Measurements from ENCODE around the gene ADAMTS17.
A peak's percentile ranks its signal among the peaks of the same experiment; 100 is the strongest.

The ADAMTS17 gene

GRCh38 chr15:100141311-100142001 lies 200.3 kb downstream of the ADAMTS17 start:
- DNase-seq = peak in 10 of 58 donors; percentile 16 to 65 (median 36)

- DNase-seq = peak in 15 of 58 donors; percentile 13 to 65 (median 32)
Observed at GRCh38 chr15:100140527-100141308, 201.1 kb downstream of the ADAMTS17 start.

DNA sequence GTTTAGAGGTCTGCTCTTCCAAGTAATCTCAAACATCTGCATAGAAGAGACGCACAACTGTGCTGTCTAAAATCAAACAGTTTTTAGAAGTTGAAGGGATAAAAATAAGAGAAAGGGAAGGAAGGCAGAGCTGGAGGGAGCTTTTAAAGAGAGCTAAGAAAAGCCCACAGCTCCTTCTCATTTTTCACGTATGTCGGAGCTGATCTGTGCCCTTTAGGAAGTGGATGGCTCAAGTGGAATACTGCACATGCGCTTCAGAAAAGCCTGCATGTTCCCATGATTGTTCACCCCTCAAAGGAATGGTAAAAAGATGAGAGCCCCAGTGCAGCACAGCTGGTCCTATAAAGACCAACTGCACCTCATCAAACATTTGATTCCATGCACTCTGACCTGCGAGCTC lies 207.2 kb downstream of the ADAMTS17 start:
- no peak for DNase-seq

- DNase-seq = no peak
Observed at GRCh38 chr15:100134089-100134583, 207.6 kb downstream of the ADAMTS17 start.

DNA sequence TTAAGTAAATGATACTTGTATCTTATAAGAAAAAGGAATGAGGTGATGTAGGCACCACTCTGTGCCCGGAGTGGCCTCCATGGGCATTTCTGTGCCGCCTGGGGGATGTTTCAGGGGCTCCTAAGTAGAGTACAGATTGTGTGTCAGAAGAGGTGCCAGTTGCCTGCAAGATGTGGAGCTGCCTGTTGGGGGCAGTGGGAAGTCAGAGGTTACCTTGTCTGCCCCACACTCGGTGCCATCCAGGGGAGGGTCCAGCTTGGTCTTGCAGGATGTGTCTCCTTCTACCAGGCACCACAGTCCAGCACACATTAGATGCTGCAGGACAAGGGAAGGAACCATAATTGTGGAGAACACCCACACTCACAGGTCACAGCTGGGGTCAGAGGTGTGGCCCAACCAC lies 208.8 kb downstream of the ADAMTS17 start:
- no peak for DNase-seq

DNA sequence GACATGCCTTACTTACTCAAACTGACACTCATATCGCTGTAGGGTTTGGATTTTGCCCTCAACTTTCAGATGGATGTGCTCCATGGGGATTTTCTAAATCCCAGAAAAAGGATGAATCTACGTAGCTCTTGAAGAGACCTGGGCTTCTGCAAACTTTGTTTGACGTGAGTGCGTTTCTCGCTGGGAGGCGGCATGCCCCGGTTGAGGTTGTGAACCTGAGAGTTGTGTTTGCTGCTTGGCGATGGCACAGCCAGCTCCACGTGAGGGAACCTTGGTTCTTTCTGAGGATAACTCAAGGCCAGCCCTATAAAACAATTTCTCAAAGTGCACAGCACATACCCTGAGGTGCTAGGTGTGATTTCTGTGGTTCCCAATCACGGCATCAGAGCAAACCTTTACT lies 209.5 kb downstream of the ADAMTS17 start:
- no peak for DNase-seq

- DNase-seq = peak in 1 of 58 donors; percentile 16
Observed at GRCh38 chr15:100131321-100132224, 210.2 kb downstream of the ADAMTS17 start.

- no peak for DNase-seq
Observed at GRCh38 chr15:100129677-100130076, 212.1 kb downstream of the ADAMTS17 start.

DNA sequence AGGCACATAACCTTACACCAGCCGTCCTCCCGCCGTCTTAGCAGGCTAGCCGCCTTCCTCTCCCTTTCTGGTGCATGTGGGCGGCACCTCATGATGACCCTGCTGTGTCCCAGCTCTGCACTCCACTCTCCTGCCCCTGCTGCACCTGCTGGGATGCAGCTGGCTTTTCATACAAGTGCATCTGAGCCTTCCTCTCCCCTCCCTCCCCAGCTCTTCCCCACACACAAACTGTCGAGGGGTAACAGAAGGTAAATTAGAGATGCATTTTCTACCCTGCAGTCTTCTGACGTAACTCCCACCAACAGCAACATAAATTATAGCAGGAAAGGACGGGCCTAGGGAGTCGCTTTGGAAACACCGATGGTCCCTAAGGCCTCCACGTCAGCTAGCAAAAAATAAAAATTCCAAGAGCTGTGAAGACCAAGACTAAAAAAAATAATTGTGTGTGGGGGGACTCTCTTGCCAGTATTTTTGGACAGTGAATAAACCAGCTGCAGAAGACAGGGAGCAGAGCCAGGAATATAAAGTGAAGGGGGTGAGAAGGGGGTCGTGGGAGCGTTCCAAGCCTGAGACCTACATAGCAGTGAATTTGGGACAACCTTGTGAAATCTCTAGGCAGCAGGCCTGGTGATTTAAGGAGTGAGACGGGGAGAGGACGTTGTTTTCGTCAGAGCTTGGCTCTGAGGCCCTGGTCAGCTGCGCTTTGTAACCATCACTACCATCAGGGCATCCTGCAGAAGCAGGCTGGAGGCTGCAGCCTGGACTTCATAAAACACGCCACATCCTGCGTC lies 216.2 kb downstream of the ADAMTS17 start:
- peak in 29 of 58 donors; percentile 11 to 76 (median 42) for DNase-seq

DNA sequence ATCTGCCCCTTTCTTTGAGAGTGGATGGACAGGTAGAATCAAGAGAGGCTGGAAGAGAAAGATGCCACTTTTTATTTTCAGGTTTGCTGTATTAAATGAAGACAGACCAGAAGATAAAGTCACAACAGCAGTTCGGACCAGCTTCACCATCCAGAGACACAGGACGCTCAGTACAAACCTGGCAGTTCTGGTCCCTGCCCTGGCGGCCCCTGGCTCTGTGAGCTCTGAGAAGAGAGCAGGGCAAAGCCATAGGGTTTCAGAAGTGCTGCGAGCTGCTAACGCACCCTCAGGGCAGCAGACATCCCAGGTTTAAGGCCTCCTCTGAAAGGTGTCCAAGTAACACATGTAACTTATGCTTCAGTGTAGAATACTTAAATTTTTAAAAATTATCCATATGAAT lies 216.8 kb downstream of the ADAMTS17 start:
- DNase-seq = no peak

DNA sequence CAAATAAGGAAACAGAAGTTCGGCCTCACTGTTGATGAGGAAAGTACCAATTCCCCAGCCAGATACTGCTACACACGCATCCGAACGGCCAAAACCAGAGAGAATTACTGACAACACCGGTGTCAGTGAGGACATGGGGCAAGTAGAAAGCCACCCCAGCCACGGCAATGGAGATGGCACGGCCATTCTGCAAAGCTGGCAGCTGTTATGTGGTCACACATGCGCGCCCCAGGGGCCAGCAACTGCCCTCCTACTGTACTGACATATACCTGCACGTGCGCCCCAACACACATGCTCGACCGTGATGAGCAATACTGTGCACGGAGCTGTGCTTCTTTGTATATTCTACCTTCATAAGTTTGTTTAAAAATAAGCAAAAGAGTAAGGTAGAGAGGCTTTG lies 217.4 kb downstream of the ADAMTS17 start:
- DNase-seq = no peak

DNA sequence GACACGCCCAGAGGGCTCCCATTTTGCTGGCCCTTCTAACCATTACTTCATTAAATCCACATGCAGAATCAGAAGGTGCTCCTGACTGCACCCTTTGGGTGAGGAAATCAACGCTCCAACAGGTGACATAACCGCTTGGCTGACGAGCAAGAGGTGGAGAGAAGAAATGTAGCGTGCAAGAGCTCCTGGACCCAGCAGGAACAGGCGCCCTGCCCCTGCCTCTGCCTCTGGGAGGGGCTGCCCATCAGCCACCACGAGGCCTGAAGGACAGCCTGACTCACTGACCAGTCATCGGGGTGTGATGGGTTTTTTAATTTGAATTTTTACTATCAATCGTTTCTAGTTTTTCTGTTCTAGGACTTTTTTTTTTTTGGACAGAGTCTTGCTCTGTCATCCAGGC lies 218.2 kb downstream of the ADAMTS17 start:
- no peak for DNase-seq

GRCh38 chr15:100121285-100121684 lies 220.5 kb downstream of the ADAMTS17 start:
- DNase-seq = no peak

DNA sequence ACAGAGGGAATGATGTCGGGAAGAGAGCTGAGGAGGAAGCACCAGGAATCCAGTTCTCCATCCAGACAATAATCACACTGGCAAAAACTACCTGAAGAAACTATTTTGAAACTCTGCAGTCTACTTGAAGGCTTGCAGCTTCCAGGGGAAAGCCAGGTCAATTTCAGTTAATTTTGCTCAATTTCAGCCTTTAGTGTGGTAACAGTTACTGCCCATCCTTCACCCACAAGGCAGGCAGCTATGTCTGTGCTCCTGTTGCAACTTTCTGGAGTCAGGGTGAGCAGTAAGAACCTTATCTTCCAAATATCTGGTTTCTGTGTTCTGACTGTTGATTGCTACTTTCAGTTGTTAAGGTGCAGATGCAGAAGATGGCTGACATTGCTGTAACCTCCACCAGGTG lies 221.7 kb downstream of the ADAMTS17 start:
- no peak for DNase-seq

- no peak for DNase-seq
Observed at GRCh38 chr15:100118546-100118945, 223.2 kb downstream of the ADAMTS17 start.

- DNase-seq = peak in 13 of 58 donors; percentile 4 to 35 (median 24)
Observed at GRCh38 chr15:100116416-100117190, 225.2 kb downstream of the ADAMTS17 start.

- no peak for DNase-seq
Observed at GRCh38 chr15:100115711-100116090, 226.1 kb downstream of the ADAMTS17 start.

- DNase-seq = no peak
Observed at GRCh38 chr15:100115066-100115710, 226.6 kb downstream of the ADAMTS17 start.

- peak in 7 of 58 donors; percentile 19 to 60 (median 38) for DNase-seq
Observed at GRCh38 chr15:100114571-100114970, 227.2 kb downstream of the ADAMTS17 start.
